T-helper 17 cell (primary cell): ENCODE results near the gene ANKRD33. TPM values are rescaled to one million over a fixed set of nuclear protein-coding genes. Genes with fewer than 3 reads are reported as not detected.
A peak's percentile ranks its signal among the peaks of the same experiment; 100 is the strongest.

Source experiments
- ATAC-seq: fragments of 150-1000 bp; cut with Tn5 transposase; 2 replicates; pipeline ENCODE4 v1.10.0; 2021; ENCODE audit warnings: mild to moderate bottlenecking, moderate library complexity
- DNase-seq, 3 donors: peaks; one replicate each; pipeline versions ENCODE4 v3.0.0 to v3.0.0-alpha.2; 2020 to 2021
- H3K9me3 ChIP-seq: one replicate; pipeline ENCODE4 v1.7.0; 2013; ENCODE audit warnings: low read length, mild to moderate bottlenecking; ENCODE audit not compliant: control insufficient read depth, poor library complexity, severe bottlenecking
- H3K27ac Mint-ChIP-seq: one replicate; pipeline ENCODE4 v1.8.0; 2022; ENCODE audit warnings: mild to moderate bottlenecking, moderate library complexity, mixed read lengths
- H3K27me3 Mint-ChIP-seq: one replicate; pipeline ENCODE4 v1.8.0; 2022; ENCODE audit warnings: mixed read lengths
- H3K36me3 Mint-ChIP-seq: one replicate; pipeline ENCODE4 v1.8.0; 2022; ENCODE audit warnings: low read depth, mixed read lengths
- H3K4me1 Mint-ChIP-seq: one replicate; pipeline ENCODE4 v1.8.0; 2022; ENCODE audit warnings: mild to moderate bottlenecking, mixed read lengths
- H3K4me3 Mint-ChIP-seq: one replicate; pipeline ENCODE4 v1.8.0; 2022; ENCODE audit warnings: mild to moderate bottlenecking, moderate library complexity, mixed read lengths
- total RNA-seq, 4 donors: library from RNA in 2 of 4; stranded (reverse) in 2 of 4; gene quantifications; one replicate each; pipeline ENCODE4 v1.2.3 and lab custom pipeline; 2022 to 2026

The ANKRD33 gene
- total RNA-seq, 2 donors from 2014 or later, result not detected

- Mint-ChIP-seq H3K4me1 (peaks cover 3% of the 10 kb centered on the region), H3K36me3 (no peaks in the 10 kb centered on the region), H3K4me3 (no peak overlapping the region), H3K27ac (peak overlapping the region; percentile 43), H3K27me3 (peaks cover 29% of the 10 kb centered on the region)
- ATAC-seq (no peak), DNase-seq (no peak)
- H3K9me3 ChIP-seq, result no peaks in the 10 kb centered on the region
These were observed 3.9 kb downstream of the ANKRD33 start for GRCh38 chr12:51891843-51892242.

- H3K4me3 Mint-ChIP-seq, result no peak overlapping the region
- H3K27me3 Mint-ChIP-seq, result peaks cover 38% of the 10 kb centered on the region
- H3K36me3 Mint-ChIP-seq, result no peaks in the 10 kb centered on the region
- ATAC-seq, result no peak
- DNase-seq, result no peak
- H3K4me1 Mint-ChIP-seq, result peaks cover 5% of the 10 kb centered on the region
- no peaks in the 10 kb centered on the region for H3K9me3 ChIP-seq
- H3K27ac Mint-ChIP-seq, result no peak overlapping the region
These were observed 5.9 kb downstream of the ANKRD33 start for GRCh38 chr12:51893786-51894185.

GRCh38 chr12:51895378-51896135 lies 7.7 kb downstream of the ANKRD33 start:
- ATAC-seq, result no peak
- no peak overlapping the region for H3K27ac Mint-ChIP-seq
- H3K4me1 Mint-ChIP-seq, result peaks cover 5% of the 10 kb centered on the region
- H3K9me3 ChIP-seq, result no peaks in the 10 kb centered on the region
- no peak for DNase-seq
- H3K4me3 Mint-ChIP-seq, result no peak overlapping the region
- H3K27me3 Mint-ChIP-seq, result peaks cover 38% of the 10 kb centered on the region
- H3K36me3 Mint-ChIP-seq, result no peaks in the 10 kb centered on the region

- H3K36me3 Mint-ChIP-seq, result no peaks in the 10 kb centered on the region
- peaks cover 38% of the 10 kb centered on the region for H3K27me3 Mint-ChIP-seq
- ATAC-seq (no peak), DNase-seq (no peak)
- peaks cover 5% of the 10 kb centered on the region for H3K4me1 Mint-ChIP-seq
- no peaks in the 10 kb centered on the region for H3K9me3 ChIP-seq
- H3K4me3 Mint-ChIP-seq, result no peak overlapping the region
- H3K27ac Mint-ChIP-seq, result no peak overlapping the region
These were observed 8.3 kb downstream of the ANKRD33 start for GRCh38 chr12:51896236-51896635.

GRCh38 chr12:51897181-51897580 lies 9.3 kb downstream of the ANKRD33 start:
- no peaks in the 10 kb centered on the region for H3K9me3 ChIP-seq
- DNase-seq (no peak), ATAC-seq (no peak)
- H3K27ac Mint-ChIP-seq, result no peak overlapping the region
- peaks cover 3% of the 10 kb centered on the region for H3K36me3 Mint-ChIP-seq
- H3K4me1 Mint-ChIP-seq, result peaks cover 5% of the 10 kb centered on the region
- peaks cover 38% of the 10 kb centered on the region for H3K27me3 Mint-ChIP-seq
- no peak overlapping the region for H3K4me3 Mint-ChIP-seq

- Mint-ChIP-seq H3K4me1 (peaks cover 5% of the 10 kb centered on the region), H3K4me3 (no peak overlapping the region), H3K36me3 (peaks cover 3% of the 10 kb centered on the region), H3K27ac (no peak overlapping the region), H3K27me3 (peaks cover 29% of the 10 kb centered on the region)
- DNase-seq, result no peak
- no peak for ATAC-seq
- H3K9me3 ChIP-seq, result no peaks in the 10 kb centered on the region
These were observed 10.6 kb downstream of the ANKRD33 start for GRCh38 chr12:51898506-51898905.

- no peak for DNase-seq
- H3K4me1 Mint-ChIP-seq, result peaks cover 5% of the 10 kb centered on the region
- H3K27me3 Mint-ChIP-seq, result peaks cover 25% of the 10 kb centered on the region
These were observed 11.0 kb downstream of the ANKRD33 start for GRCh38 chr12:51898937-51899336.

GRCh38 chr12:51900323-51900889 lies 12.5 kb downstream of the ANKRD33 start:
- H3K27ac Mint-ChIP-seq, result no peak overlapping the region
- no peak for DNase-seq

More at GRCh38 chr12:51898937-51899336, 11.0 kb downstream of the ANKRD33 start:
- ATAC-seq, result no peak
- Mint-ChIP-seq H3K4me3 (no peak overlapping the region), H3K27ac (no peak overlapping the region), H3K36me3 (peaks cover 3% of the 10 kb centered on the region)
- no peaks in the 10 kb centered on the region for H3K9me3 ChIP-seq

GRCh38 chr12:51901121-51901817 lies 13.4 kb downstream of the ANKRD33 start:
- Mint-ChIP-seq H3K4me1 (peaks cover 4% of the 10 kb centered on the region), H3K27me3 (peaks cover 25% of the 10 kb centered on the region), H3K27ac (no peak overlapping the region), H3K36me3 (peaks cover 3% of the 10 kb centered on the region), H3K4me3 (no peak overlapping the region)
- H3K9me3 ChIP-seq, result no peaks in the 10 kb centered on the region
- no peak for DNase-seq
- ATAC-seq, result no peak

More at GRCh38 chr12:51900323-51900889, 12.5 kb downstream of the ANKRD33 start:
- H3K9me3 ChIP-seq, result no peaks in the 10 kb centered on the region
- peaks cover 22% of the 10 kb centered on the region for H3K27me3 Mint-ChIP-seq
- H3K4me3 Mint-ChIP-seq, result no peak overlapping the region
- H3K4me1 Mint-ChIP-seq, result peaks cover 5% of the 10 kb centered on the region
- ATAC-seq, result no peak
- H3K36me3 Mint-ChIP-seq, result peaks cover 3% of the 10 kb centered on the region

- Mint-ChIP-seq H3K27ac (no peak overlapping the region), H3K4me1 (peaks cover 4% of the 10 kb centered on the region), H3K4me3 (no peak overlapping the region), H3K36me3 (peaks cover 3% of the 10 kb centered on the region), H3K27me3 (peaks cover 24% of the 10 kb centered on the region)
- ATAC-seq (no peak), DNase-seq (no peak)
- no peaks in the 10 kb centered on the region for H3K9me3 ChIP-seq
These were observed 14.0 kb downstream of the ANKRD33 start for GRCh38 chr12:51901881-51902280.

- ATAC-seq (no peak), DNase-seq (no peak)
- Mint-ChIP-seq H3K4me3 (no peak overlapping the region), H3K4me1 (peaks cover 2% of the 10 kb centered on the region), H3K27ac (no peak overlapping the region), H3K27me3 (peaks cover 37% of the 10 kb centered on the region), H3K36me3 (peaks cover 7% of the 10 kb centered on the region)
- H3K9me3 ChIP-seq, result no peaks in the 10 kb centered on the region
These were observed 17.1 kb downstream of the ANKRD33 start for GRCh38 chr12:51904951-51905470.

- Mint-ChIP-seq H3K36me3 (peaks cover 7% of the 10 kb centered on the region), H3K4me1 (peaks cover 2% of the 10 kb centered on the region), H3K4me3 (no peak overlapping the region), H3K27me3 (peaks cover 39% of the 10 kb centered on the region), H3K27ac (no peak overlapping the region)
- ATAC-seq (no peak), DNase-seq (no peak)
- H3K9me3 ChIP-seq, result no peaks in the 10 kb centered on the region
These were observed 17.8 kb downstream of the ANKRD33 start for GRCh38 chr12:51905471-51906429.
